Measurements from ENCODE around the gene DHX36. TPM values are rescaled to one million over a fixed set of nuclear protein-coding genes. Genes with fewer than 3 reads are reported as not detected.

The DHX36 gene
- total RNA-seq, 1 donor from 2014 or later = 105 TPM

DNA sequence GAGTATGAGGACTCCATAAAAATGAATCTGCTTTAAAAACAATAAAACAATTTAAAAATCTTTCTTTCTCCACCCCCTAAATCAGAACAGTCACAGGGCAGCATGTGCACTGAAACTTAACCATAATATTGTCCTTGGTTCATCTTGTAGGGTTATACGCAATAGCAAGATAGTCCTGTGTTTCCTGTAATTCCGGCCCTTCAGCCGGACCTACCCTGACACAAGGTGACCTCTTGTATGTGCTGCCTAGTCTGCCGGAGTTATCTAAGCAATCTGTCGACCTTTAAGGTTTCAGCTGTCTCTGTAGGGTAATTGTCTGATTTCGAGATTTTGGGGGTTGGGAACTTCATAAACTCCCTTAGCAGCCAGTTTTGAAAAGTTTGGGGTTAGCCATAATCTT, 99.9 kb downstream of the DHX36 start:
- DNase-seq = no peak

DNA sequence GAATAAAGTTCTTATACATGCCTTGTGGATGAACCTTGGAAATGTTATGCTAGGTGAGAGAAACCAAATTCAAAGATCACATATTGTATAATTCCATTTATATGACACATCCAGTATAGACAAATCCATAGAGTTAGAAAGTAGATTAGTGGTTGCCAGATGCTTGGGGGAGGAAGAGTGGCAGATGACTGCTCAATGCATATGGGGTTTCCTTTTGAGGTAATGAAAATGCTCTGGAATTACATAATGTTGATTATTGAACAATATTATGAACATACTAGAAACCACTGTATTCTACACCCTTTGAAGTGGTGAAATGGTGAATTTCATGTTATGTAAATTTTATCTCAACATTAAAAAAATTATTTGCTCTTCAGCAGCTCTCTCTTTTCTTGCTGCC, 100.8 kb downstream of the DHX36 start:
- no peak for DNase-seq

Small RNA genes lying within 50 kb of the gene (small RNA-seq; reads per million reads assigned to genes)
- gene RF01210 (ENCODE audit: low replicate concordance) = not detected

Other genes with a start within 250 kb of the DHX36 start
- 13.8 TPM for gene ARHGEF26, start 203.1 kb downstream of the DHX36 start, total RNA-seq
- not detected for gene GPR149, start 105.7 kb upstream of the DHX36 start, total RNA-seq